ENCODE results near the gene TBP.
A peak's percentile ranks its signal among the peaks of the same experiment; 100 is the strongest.
"Not testable (repeated sequence)": the region's sequence is repeated elsewhere in the genome, so short reads cannot be mapped to it uniquely, and the experiment has no call there.

TBP gene

GRCh38 chr6:170516783-170517616, 37.2 kb upstream of the TBP start:
- H3K4me3 ChIP-seq (ENCODE audit: low read length in 2 of 2), result no peak overlapping the region
- peaks cover 0 to 4% of the 10 kb centered on the region in 2 donors for H3K9me3 ChIP-seq (ENCODE audit: control insufficient read depth in 2 of 2, low read length in 2 of 2)
- H3K27ac ChIP-seq (ENCODE audit: low read length), result no peak overlapping the region
- H3K27me3 ChIP-seq (ENCODE audit: control insufficient read depth in 1 of 2, insufficient read depth in 2 of 2, low read length in 2 of 2), result no peaks in the 10 kb centered on the region
- no peaks in the 10 kb centered on the region for H3K4me1 ChIP-seq (ENCODE audit: control insufficient read depth, insufficient read depth, low read length)
- no peak overlapping the region for H3K9ac ChIP-seq (ENCODE audit: low read length in 2 of 2)
- H3K36me3 ChIP-seq (ENCODE audit: control insufficient read depth in 2 of 2, insufficient read depth in 2 of 2, low read length in 2 of 2), result no peaks in the 10 kb centered on the region

- no peak overlapping the region for H3K4me3 ChIP-seq (ENCODE audit: low read length in 2 of 2)
- H3K27ac ChIP-seq (ENCODE audit: low read length), result no peak overlapping the region
- no peaks in the 10 kb centered on the region for H3K9me3 ChIP-seq (ENCODE audit: control insufficient read depth in 2 of 2, low read length in 2 of 2)
- no peaks in the 10 kb centered on the region for H3K27me3 ChIP-seq (ENCODE audit: control insufficient read depth in 1 of 2, insufficient read depth in 2 of 2, low read length in 2 of 2)
- no peaks in the 10 kb centered on the region for H3K36me3 ChIP-seq (ENCODE audit: control insufficient read depth in 2 of 2, insufficient read depth in 2 of 2, low read length in 2 of 2)
- H3K4me1 ChIP-seq (ENCODE audit: control insufficient read depth, insufficient read depth, low read length), result no peaks in the 10 kb centered on the region
- no peak overlapping the region for H3K9ac ChIP-seq (ENCODE audit: low read length in 2 of 2)
Measured at GRCh38 chr6:170522565-170523183, 31.5 kb upstream of the TBP start.

GRCh38 chr6:170523256-170524171, 30.7 kb upstream of the TBP start:
- Histone ChIP-seq H3K36me3 (ENCODE audit: control insufficient read depth in 2 of 2, insufficient read depth in 2 of 2, low read length in 2 of 2) (no peaks in the 10 kb centered on the region), H3K27me3 (ENCODE audit: control insufficient read depth in 1 of 2, insufficient read depth in 2 of 2, low read length in 2 of 2) (no peaks in the 10 kb centered on the region), H3K9ac (ENCODE audit: low read length in 2 of 2) (no peak overlapping the region), H3K4me3 (ENCODE audit: low read length in 2 of 2) (no peak overlapping the region), H3K27ac (ENCODE audit: low read length) (no peak overlapping the region), H3K4me1 (ENCODE audit: control insufficient read depth, insufficient read depth, low read length) (no peaks in the 10 kb centered on the region), H3K9me3 (ENCODE audit: control insufficient read depth in 2 of 2, low read length in 2 of 2) (no peaks in the 10 kb centered on the region)

- H3K9ac ChIP-seq (ENCODE audit: low read length in 2 of 2), result no peak overlapping the region
- no peaks in the 10 kb centered on the region for H3K9me3 ChIP-seq (ENCODE audit: control insufficient read depth in 2 of 2, low read length in 2 of 2)
- H3K4me1 ChIP-seq (ENCODE audit: control insufficient read depth, insufficient read depth, low read length), result no peaks in the 10 kb centered on the region
- no peaks in the 10 kb centered on the region for H3K36me3 ChIP-seq (ENCODE audit: control insufficient read depth in 2 of 2, insufficient read depth in 2 of 2, low read length in 2 of 2)
- H3K27me3 ChIP-seq (ENCODE audit: control insufficient read depth in 1 of 2, insufficient read depth in 2 of 2, low read length in 2 of 2), result no peaks in the 10 kb centered on the region
- H3K27ac ChIP-seq (ENCODE audit: low read length), result no peak overlapping the region
- H3K4me3 ChIP-seq (ENCODE audit: low read length in 2 of 2), result no peak overlapping the region
Measured at GRCh38 chr6:170524172-170524502, 30.0 kb upstream of the TBP start.

GRCh38 chr6:170525795-170526194, 28.4 kb upstream of the TBP start:
- Histone ChIP-seq H3K27ac (ENCODE audit: low read length) (no peak overlapping the region), H3K4me1 (ENCODE audit: control insufficient read depth, insufficient read depth, low read length) (no peaks in the 10 kb centered on the region), H3K4me3 (ENCODE audit: low read length in 2 of 2) (no peak overlapping the region), H3K9me3 (ENCODE audit: control insufficient read depth in 2 of 2, low read length in 2 of 2) (no peaks in the 10 kb centered on the region), H3K27me3 (ENCODE audit: control insufficient read depth in 1 of 2, insufficient read depth in 2 of 2, low read length in 2 of 2) (no peaks in the 10 kb centered on the region), H3K36me3 (ENCODE audit: control insufficient read depth in 2 of 2, insufficient read depth in 2 of 2, low read length in 2 of 2) (no peaks in the 10 kb centered on the region), H3K9ac (ENCODE audit: low read length in 2 of 2) (no peak overlapping the region)

- H3K9ac ChIP-seq (ENCODE audit: low read length in 2 of 2); H3K27me3 ChIP-seq (ENCODE audit: control insufficient read depth in 1 of 2, insufficient read depth in 2 of 2, low read length in 2 of 2); H3K27ac ChIP-seq (ENCODE audit: low read length): not testable (repeated sequence)
Measured at GRCh38 chr6:170527995-170528394, 26.2 kb upstream of the TBP start.

GRCh38 chr6:170529839-170530469, 24.2 kb upstream of the TBP start:
- no peaks in the 10 kb centered on the region for H3K9me3 ChIP-seq (ENCODE audit: control insufficient read depth in 2 of 2, low read length in 2 of 2)
- peaks cover 9 to 10% of the 10 kb centered on the region in 2 donors for H3K36me3 ChIP-seq (ENCODE audit: control insufficient read depth in 2 of 2, insufficient read depth in 2 of 2, low read length in 2 of 2)
- H3K27ac ChIP-seq (ENCODE audit: low read length), result no peak overlapping the region
- no peak overlapping the region for H3K4me3 ChIP-seq (ENCODE audit: low read length in 2 of 2)
- no peaks in the 10 kb centered on the region for H3K27me3 ChIP-seq (ENCODE audit: control insufficient read depth in 1 of 2, insufficient read depth in 2 of 2, low read length in 2 of 2)
- H3K9ac ChIP-seq (ENCODE audit: low read length in 2 of 2), result no peak overlapping the region
- peaks cover 3% of the 10 kb centered on the region for H3K4me1 ChIP-seq (ENCODE audit: control insufficient read depth, insufficient read depth, low read length)

More at GRCh38 chr6:170527995-170528394, 26.2 kb upstream of the TBP start:
- H3K4me3 ChIP-seq (ENCODE audit: low read length in 2 of 2); H3K4me1 ChIP-seq (ENCODE audit: control insufficient read depth, insufficient read depth, low read length); H3K36me3 ChIP-seq (ENCODE audit: control insufficient read depth in 2 of 2, insufficient read depth in 2 of 2, low read length in 2 of 2); H3K9me3 ChIP-seq (ENCODE audit: control insufficient read depth in 2 of 2, low read length in 2 of 2): not testable (repeated sequence)

- peaks cover 34 to 39% of the 10 kb centered on the region in 2 donors for H3K36me3 ChIP-seq (ENCODE audit: control insufficient read depth in 2 of 2, insufficient read depth in 2 of 2, low read length in 2 of 2)
- H3K4me1 ChIP-seq (ENCODE audit: control insufficient read depth, insufficient read depth, low read length), result peaks cover 3% of the 10 kb centered on the region
- no peak overlapping the region for H3K4me3 ChIP-seq (ENCODE audit: low read length in 2 of 2)
- no peak overlapping the region for H3K9ac ChIP-seq (ENCODE audit: low read length in 2 of 2)
- peak overlapping the region; percentile 24 for H3K27ac ChIP-seq (ENCODE audit: low read length)
- no peaks in the 10 kb centered on the region for H3K9me3 ChIP-seq (ENCODE audit: control insufficient read depth in 2 of 2, low read length in 2 of 2)
- H3K27me3 ChIP-seq (ENCODE audit: control insufficient read depth in 1 of 2, insufficient read depth in 2 of 2, low read length in 2 of 2), result no peaks in the 10 kb centered on the region
Measured at GRCh38 chr6:170532867-170533488, 21.2 kb upstream of the TBP start.

GRCh38 chr6:170533792-170534191, 20.4 kb upstream of the TBP start:
- H3K9ac ChIP-seq (ENCODE audit: low read length in 2 of 2), result no peak overlapping the region
- no peaks in the 10 kb centered on the region for H3K9me3 ChIP-seq (ENCODE audit: control insufficient read depth in 2 of 2, low read length in 2 of 2)
- H3K27me3 ChIP-seq (ENCODE audit: control insufficient read depth in 1 of 2, insufficient read depth in 2 of 2, low read length in 2 of 2), result no peaks in the 10 kb centered on the region
- peaks cover 37 to 46% of the 10 kb centered on the region in 2 donors for H3K36me3 ChIP-seq (ENCODE audit: control insufficient read depth in 2 of 2, insufficient read depth in 2 of 2, low read length in 2 of 2)
- peaks cover 3% of the 10 kb centered on the region for H3K4me1 ChIP-seq (ENCODE audit: control insufficient read depth, insufficient read depth, low read length)
- no peak overlapping the region for H3K4me3 ChIP-seq (ENCODE audit: low read length in 2 of 2)
- no peak overlapping the region for H3K27ac ChIP-seq (ENCODE audit: low read length)

GRCh38 chr6:170535004-170535403, 19.2 kb upstream of the TBP start:
- Histone ChIP-seq H3K36me3 (ENCODE audit: control insufficient read depth in 2 of 2, insufficient read depth in 2 of 2, low read length in 2 of 2) (peaks cover 42 to 46% of the 10 kb centered on the region in 2 donors), H3K9me3 (ENCODE audit: control insufficient read depth in 2 of 2, low read length in 2 of 2) (no peaks in the 10 kb centered on the region), H3K27ac (ENCODE audit: low read length) (no peak overlapping the region)

More at GRCh38 chr6:170535004-170535403, 19.2 kb upstream of the TBP start:
- Histone ChIP-seq H3K4me1 (ENCODE audit: control insufficient read depth, insufficient read depth, low read length) (peaks cover 3% of the 10 kb centered on the region), H3K4me3 (ENCODE audit: low read length in 2 of 2) (no peak overlapping the region), H3K27me3 (ENCODE audit: control insufficient read depth in 1 of 2, insufficient read depth in 2 of 2, low read length in 2 of 2) (no peaks in the 10 kb centered on the region), H3K9ac (ENCODE audit: low read length in 2 of 2) (no peak overlapping the region)
